CD14-positive monocyte (primary cell): ENCODE measurements around the gene THSD7A. TPM values are rescaled to one million over a fixed set of nuclear protein-coding genes. Genes with fewer than 3 reads are reported as not detected.

ENCODE experiments used
- DNase-seq, 3 donors: peaks; one replicate each; pipeline ENCODE4 v3.0.0-alpha.2; 2011 to 2022
- H2AFZ ChIP-seq: 2 replicates; pipeline ENCODE4 v1.6.0; 2012; ENCODE audit warnings: mild to moderate bottlenecking, low read depth, low read length, inconsistent platforms; ENCODE audit not compliant: insufficient read depth, poor library complexity, severe bottlenecking
- H3K27ac ChIP-seq, 2 donors: 1 replicate in 1 of 2; 2 replicates in 1 of 2; pipeline ENCODE4 v1.5.1; 2012 to 2013; ENCODE audit warnings: low read length in 2 of 2, control low read depth in 1 of 2, inconsistent platforms in 1 of 2, low read depth in 1 of 2, mild to moderate bottlenecking in 1 of 2
- H3K27me3 ChIP-seq, 2 donors: one replicate each; pipeline versions ENCODE4 v1.6.0 to v1.6.1; 2011 to 2013; ENCODE audit warnings: low read length in 2 of 2; ENCODE audit not compliant: control insufficient read depth in 2 of 2, insufficient read depth in 2 of 2
- H3K36me3 ChIP-seq, 2 donors: replicated peaks in 1 of 2; 1 replicate in 1 of 2; 2 replicates in 1 of 2; pipeline versions ENCODE4 v1.5.1 to v1.6.1; 2012 to 2013; ENCODE audit warnings: low read length in 2 of 2, control low read depth in 1 of 2, inconsistent platforms in 1 of 2, mild to moderate bottlenecking in 1 of 2; ENCODE audit not compliant: insufficient read depth in 2 of 2, control insufficient read depth in 1 of 2
- H3K4me1 ChIP-seq, 2 donors: 1 replicate in 1 of 2; 2 replicates in 1 of 2; pipeline versions ENCODE4 v1.5.1 to v1.6.1; 2012 to 2013; ENCODE audit warnings: low read length in 2 of 2, control low read depth in 1 of 2, inconsistent platforms in 1 of 2, mild to moderate bottlenecking in 1 of 2, moderate library complexity in 1 of 2; ENCODE audit not compliant: insufficient read depth in 2 of 2, control insufficient read depth in 1 of 2
- H3K4me2 ChIP-seq: replicated peaks from 2 replicates; pipeline ENCODE3; 2012; ENCODE audit warnings: low read length, moderate library complexity, mild to moderate bottlenecking; ENCODE audit not compliant: poor library complexity, severe bottlenecking; ENCODE audit errors: extremely low read depth
- H3K4me3 ChIP-seq, 3 experiments: fragments of 200-600 bp in 1 of 3; sonication (generic) in 1 of 3; replicated peaks in 1 of 3; 1 replicate in 2 of 3; 2 replicates in 1 of 3; pipeline ENCODE4 v1.5.1; 2011 to 2013; ENCODE audit warnings: low read length in 3 of 3, mild to moderate bottlenecking in 3 of 3, control low read depth in 2 of 3, low read depth in 2 of 3, inconsistent platforms in 1 of 3, moderate library complexity in 1 of 3
- H3K79me2 ChIP-seq: 2 replicates; pipeline ENCODE4 v1.6.0; 2012; ENCODE audit warnings: mild to moderate bottlenecking, control low read depth, inconsistent platforms, low read length, moderate library complexity; ENCODE audit not compliant: insufficient read depth
- H3K9ac ChIP-seq: 2 replicates; pipeline ENCODE4 v1.6.0; 2017; ENCODE audit warnings: low read length, mild to moderate bottlenecking; ENCODE audit not compliant: insufficient read depth, poor library complexity, severe bottlenecking
- H3K9me3 ChIP-seq, 2 donors: replicated peaks in 1 of 2; 1 replicate in 1 of 2; 2 replicates in 1 of 2; pipeline versions ENCODE4 v1.5.1 to v1.6.1; 2012 to 2013; ENCODE audit warnings: low read length in 2 of 2, control low read depth in 1 of 2; ENCODE audit not compliant: control insufficient read depth in 1 of 2, insufficient read depth in 1 of 2
- H4K20me1 ChIP-seq: 2 replicates; pipeline ENCODE4 v1.6.0; 2012; ENCODE audit warnings: mild to moderate bottlenecking, low read length, control low read depth, moderate library complexity; ENCODE audit not compliant: insufficient read depth
- H3K27ac Mint-ChIP-seq, 7 donors: one replicate each; pipeline ENCODE4 v1.8.0; 2020; ENCODE audit warnings: mild to moderate bottlenecking in 7 of 7, mixed read lengths in 7 of 7, moderate library complexity in 6 of 7, inconsistent platforms in 2 of 7
- H3K27me3 Mint-ChIP-seq, 3 donors: one replicate each; pipeline ENCODE4 v1.8.0; 2021 to 2022; ENCODE audit warnings: low read depth in 3 of 3, mild to moderate bottlenecking in 3 of 3, mixed read lengths in 3 of 3, moderate library complexity in 3 of 3, inconsistent platforms in 1 of 3
- H3K36me3 Mint-ChIP-seq, 2 donors: one replicate each; pipeline ENCODE4 v1.8.0; 2020; ENCODE audit warnings: mixed read lengths in 2 of 2, inconsistent platforms in 1 of 2, mild to moderate bottlenecking in 1 of 2
- H3K4me1 Mint-ChIP-seq: one replicate; pipeline ENCODE4 v1.8.0; 2020; ENCODE audit warnings: mild to moderate bottlenecking, mixed read lengths
- H3K4me3 Mint-ChIP-seq, 2 donors: one replicate each; pipeline ENCODE4 v1.8.0; 2020; ENCODE audit warnings: mild to moderate bottlenecking in 2 of 2, mixed read lengths in 2 of 2, moderate library complexity in 1 of 2
- H3K9me3 Mint-ChIP-seq, 7 donors: one replicate each; pipeline ENCODE4 v1.8.0; 2020 to 2022; ENCODE audit warnings: mixed read lengths in 7 of 7, mild to moderate bottlenecking in 6 of 7, moderate library complexity in 6 of 7, inconsistent platforms in 2 of 7
- WGBS: methylation state at CpG from one replicate; pipeline ENCODE4 v1.1.5; 2013; ENCODE audit warnings: missing lambda C conversion rate; ENCODE audit not compliant: insufficient coverage; 5-methylcytosine and 5-hydroxymethylcytosine counted together
- intact Hi-C, 2 donors: fragments of 100-400 bp; cut with micrococcal nuclease; formaldehyde crosslinking; loops; one replicate each; pipeline versions ENCODE4 v1.15.0 to v1.15.1; 2023
- polyA plus RNA-seq, 3 donors: library from polyadenylated mRNA; depleted of rRNA in 1 of 3; unstranded in 2 of 3; stranded (reverse) in 1 of 3; fragments of 300-500 nt in 2 of 3; fragments of >200 nt in 1 of 3; fragmentation: Illumina TruSeq in 2 of 3; gene quantifications; 1 replicate in 2 of 3; 2 replicates in 1 of 3; pipeline ENCODE4 v1.2.3, GENCODE V29; 2012 to 2021
- TF ChIP-seq, protein P1 (sequence below): fragments of 200-600 bp; IDR thresholded peaks from one replicate; pipeline ENCODE4 v1.8.0; 2022; ENCODE audit warnings: antibody characterized with exemption, mild to moderate bottlenecking

The THSD7A gene
- polyA plus RNA-seq, 3 donors = under 0.01 TPM; not detected in 2

GRCh38 chr7:11817111-11817740 lies 14.8 kb downstream of the THSD7A start:
- no peaks in the 10 kb centered on the region for H3K79me2 ChIP-seq
- Mint-ChIP-seq H3K4me3 (no peak overlapping the region), H3K36me3 (no peaks in the 10 kb centered on the region), H3K27ac (no peak overlapping the region), H3K9me3 (peaks cover 0 to 6% (median 4%) of the 10 kb centered on the region in 7 donors), H3K27me3 (no peaks in the 10 kb centered on the region), H3K4me1 (no peaks in the 10 kb centered on the region)
- no peak overlapping the region for H3K9ac ChIP-seq
- H3K36me3 ChIP-seq = no peaks in the 10 kb centered on the region
- H3K4me2 ChIP-seq = no peak overlapping the region
- peaks cover 0 to 6% of the 10 kb centered on the region in 2 donors for H3K9me3 ChIP-seq
- WGBS = 80% methylated on average over 2 of the region's 4 CpGs
- no peak overlapping the region for H3K4me3 ChIP-seq
- no peaks in the 10 kb centered on the region for H3K27me3 ChIP-seq
- H3K27ac ChIP-seq = no peak overlapping the region
- no peaks in the 10 kb centered on the region for H3K4me1 ChIP-seq
- H4K20me1 ChIP-seq = no peaks in the 10 kb centered on the region
- TF ChIP-seq, protein P1, sequence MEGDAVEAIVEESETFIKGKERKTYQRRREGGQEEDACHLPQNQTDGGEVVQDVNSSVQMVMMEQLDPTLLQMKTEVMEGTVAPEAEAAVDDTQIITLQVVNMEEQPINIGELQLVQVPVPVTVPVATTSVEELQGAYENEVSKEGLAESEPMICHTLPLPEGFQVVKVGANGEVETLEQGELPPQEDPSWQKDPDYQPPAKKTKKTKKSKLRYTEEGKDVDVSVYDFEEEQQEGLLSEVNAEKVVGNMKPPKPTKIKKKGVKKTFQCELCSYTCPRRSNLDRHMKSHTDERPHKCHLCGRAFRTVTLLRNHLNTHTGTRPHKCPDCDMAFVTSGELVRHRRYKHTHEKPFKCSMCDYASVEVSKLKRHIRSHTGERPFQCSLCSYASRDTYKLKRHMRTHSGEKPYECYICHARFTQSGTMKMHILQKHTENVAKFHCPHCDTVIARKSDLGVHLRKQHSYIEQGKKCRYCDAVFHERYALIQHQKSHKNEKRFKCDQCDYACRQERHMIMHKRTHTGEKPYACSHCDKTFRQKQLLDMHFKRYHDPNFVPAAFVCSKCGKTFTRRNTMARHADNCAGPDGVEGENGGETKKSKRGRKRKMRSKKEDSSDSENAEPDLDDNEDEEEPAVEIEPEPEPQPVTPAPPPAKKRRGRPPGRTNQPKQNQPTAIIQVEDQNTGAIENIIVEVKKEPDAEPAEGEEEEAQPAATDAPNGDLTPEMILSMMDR = no peak
- H2AFZ ChIP-seq = no peak overlapping the region
- intact Hi-C loops = no loop called here
- DNase-seq = no peak

DNA sequence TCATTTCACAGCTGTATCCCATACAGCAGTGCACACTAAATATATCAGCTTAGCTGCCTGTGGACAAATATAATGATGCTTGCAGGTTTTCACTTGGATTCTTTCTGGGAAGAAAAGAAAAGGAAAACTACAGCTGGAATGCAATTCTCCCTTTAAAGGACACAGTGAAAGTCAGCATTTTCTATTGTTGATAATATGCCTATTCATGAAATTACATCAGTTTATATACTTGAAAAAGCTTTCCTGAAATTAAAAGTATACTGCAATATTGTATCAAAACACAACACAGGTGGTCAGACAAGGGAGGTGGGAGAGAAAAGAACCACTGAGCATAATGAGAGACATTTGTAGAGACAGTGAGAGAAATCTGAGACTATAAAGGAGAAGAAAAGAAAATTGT lies 20.3 kb downstream of the THSD7A start:
- intact Hi-C loops = no loop called here
- Histone ChIP-seq H3K4me2 (no peak overlapping the region), H3K27me3 (no peaks in the 10 kb centered on the region), H3K27ac (no peak overlapping the region), H3K9me3 (no peaks in the 10 kb centered on the region), H3K9ac (no peak overlapping the region), H2AFZ (no peak overlapping the region), H3K36me3 (no peaks in the 10 kb centered on the region), H4K20me1 (no peaks in the 10 kb centered on the region), H3K79me2 (no peaks in the 10 kb centered on the region), H3K4me1 (no peaks in the 10 kb centered on the region), H3K4me3 (no peak overlapping the region)
- H3K27me3 Mint-ChIP-seq = no peaks in the 10 kb centered on the region
- TF ChIP-seq, protein P1 = no peak
- no peak overlapping the region for H3K4me3 Mint-ChIP-seq
- no peaks in the 10 kb centered on the region for H3K4me1 Mint-ChIP-seq
- no peak overlapping the region for H3K27ac Mint-ChIP-seq
- peaks cover 0 to 3% (median 0%) of the 10 kb centered on the region in 7 donors for H3K9me3 Mint-ChIP-seq
- H3K36me3 Mint-ChIP-seq = no peaks in the 10 kb centered on the region
- DNase-seq = no peak
